HEK293T (cell line): ENCODE results near the gene ANXA6.

Experiments
- CTCF ChIA-PET: fragments of 350-600 bp; formaldehyde crosslinking; extraction: SDS; loops from one replicate; lab custom pipeline; 2021; ENCODE audit warnings: antibody characterized with exemption, inconsistent platforms; lab: Yijun Ruan, JAX
- POLR2A ChIA-PET: fragments of 350-600 bp; formaldehyde crosslinking; extraction: SDS; loops from one replicate; lab custom pipeline; 2020; ENCODE audit warnings: antibody characterized with exemption, inconsistent platforms; lab: Yijun Ruan, JAX
- DNase-seq: peaks from one replicate; pipeline ENCODE4 v3.0.0; 2012; ENCODE audit warnings: mixed read lengths; ENCODE audit errors: extremely low spot score
- ARNT ChIP-seq: fragments of 450-650 bp; IDR thresholded peaks from 2 replicates; pipeline ENCODE4 v1.6.1; 2017; ENCODE audit warnings: mild to moderate bottlenecking
- BHLHE40 ChIP-seq: fragments of 450-650 bp; IDR thresholded peaks from 2 replicates; pipeline ENCODE4 v1.6.1; 2016; ENCODE audit warnings: mild to moderate bottlenecking, moderate library complexity, borderline replicate concordance
- CTBP1 ChIP-seq: fragments of 450-650 bp; IDR thresholded peaks from 2 replicates; pipeline ENCODE4 v1.6.1; 2016; ENCODE audit warnings: borderline replicate concordance
- ELF4 ChIP-seq: fragments of 450-650 bp; IDR thresholded peaks from 2 replicates; pipeline ENCODE4 v1.6.1; 2017; ENCODE audit warnings: antibody characterized with exemption
- FOXA1 ChIP-seq: fragments of 450-650 bp; IDR thresholded peaks from 2 replicates; pipeline ENCODE4 v1.6.1; 2016; ENCODE audit warnings: mild to moderate bottlenecking
- FOXK2 ChIP-seq: fragments of 450-650 bp; IDR thresholded peaks from 2 replicates; pipeline ENCODE4 v1.6.1; 2016; ENCODE audit warnings: mild to moderate bottlenecking
- FOXM1 ChIP-seq: fragments of 450-650 bp; IDR thresholded peaks from 2 replicates; pipeline ENCODE4 v1.6.1; 2017; ENCODE audit warnings: mild to moderate bottlenecking, borderline replicate concordance
- HDGF ChIP-seq: fragments of 450-650 bp; IDR thresholded peaks from 2 replicates; pipeline ENCODE4 v1.6.1; 2017; ENCODE audit warnings: antibody characterized with exemption, borderline replicate concordance
- L3MBTL2 ChIP-seq: fragments of 450-650 bp; conservative IDR thresholded peaks from 2 replicates; pipeline ENCODE4 v1.6.1; 2016; ENCODE audit warnings: mild to moderate bottlenecking
- LEF1 ChIP-seq: fragments of 450-650 bp; IDR thresholded peaks from 2 replicates; pipeline ENCODE4 v1.6.1; 2017; ENCODE audit warnings: mild to moderate bottlenecking, borderline replicate concordance
- NFRKB ChIP-seq: fragments of 450-650 bp; IDR thresholded peaks from 2 replicates; pipeline ENCODE4 v1.6.1; 2016; ENCODE audit warnings: mild to moderate bottlenecking, moderate library complexity
- SP1 ChIP-seq: fragments of 450-650 bp; IDR thresholded peaks from 2 replicates; pipeline ENCODE4 v1.6.1; 2017
- SUZ12 ChIP-seq: fragments of 450-650 bp; IDR thresholded peaks from 2 replicates; pipeline ENCODE4 v1.6.1; 2016; ENCODE audit warnings: mild to moderate bottlenecking
- TARDBP ChIP-seq: fragments of 450-650 bp; IDR thresholded peaks from 2 replicates; pipeline ENCODE4 v1.6.1; 2016
- ZNF384 ChIP-seq: fragments of 450-650 bp; IDR thresholded peaks from 2 replicates; pipeline ENCODE4 v1.6.1; 2016
- TF ChIP-seq, protein P1 (sequence below): fragments of 450-650 bp; IDR thresholded peaks from 2 replicates; pipeline ENCODE4 v1.6.1; 2016

The ANXA6 gene

DNA sequence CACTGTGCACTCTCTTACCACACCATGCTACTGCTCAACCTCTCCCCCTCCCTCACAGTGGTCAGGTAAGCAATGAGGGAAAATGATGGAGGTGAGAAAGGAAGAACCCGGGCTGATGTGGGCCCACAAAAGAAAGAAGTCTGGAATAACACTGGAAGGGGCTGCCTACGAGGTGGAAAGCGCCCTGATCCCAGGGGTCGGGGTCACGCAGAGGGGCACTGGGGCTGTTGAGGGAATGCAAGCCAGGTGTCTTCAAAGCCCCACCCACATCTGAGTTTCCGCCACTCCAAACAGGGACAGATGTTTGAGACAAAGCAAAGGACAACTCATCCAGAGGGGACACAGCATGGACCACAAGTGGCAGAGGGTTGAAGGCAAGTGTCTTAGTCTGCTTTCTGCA, 81.0 kb downstream of the ANXA6 start:
- no peak for TF ChIP-seq FOXM1
- no peak for TF ChIP-seq LEF1
- no peak for TF ChIP-seq CTBP1
- TF ChIP-seq ARNT: no peak
- TF ChIP-seq ZNF384: no peak
- TF ChIP-seq NFRKB: no peak
- no peak for TF ChIP-seq HDGF
- TF ChIP-seq SP1: no peak
- TF ChIP-seq L3MBTL2: no peak
- no peak for TF ChIP-seq ELF4
- no peak for TF ChIP-seq SUZ12
- TF ChIP-seq BHLHE40: no peak
- TF ChIP-seq FOXK2: no peak
- DNase-seq: no peak
- ChIA-PET POLR2A (no interaction called here), CTCF (no interaction called here)

DNA sequence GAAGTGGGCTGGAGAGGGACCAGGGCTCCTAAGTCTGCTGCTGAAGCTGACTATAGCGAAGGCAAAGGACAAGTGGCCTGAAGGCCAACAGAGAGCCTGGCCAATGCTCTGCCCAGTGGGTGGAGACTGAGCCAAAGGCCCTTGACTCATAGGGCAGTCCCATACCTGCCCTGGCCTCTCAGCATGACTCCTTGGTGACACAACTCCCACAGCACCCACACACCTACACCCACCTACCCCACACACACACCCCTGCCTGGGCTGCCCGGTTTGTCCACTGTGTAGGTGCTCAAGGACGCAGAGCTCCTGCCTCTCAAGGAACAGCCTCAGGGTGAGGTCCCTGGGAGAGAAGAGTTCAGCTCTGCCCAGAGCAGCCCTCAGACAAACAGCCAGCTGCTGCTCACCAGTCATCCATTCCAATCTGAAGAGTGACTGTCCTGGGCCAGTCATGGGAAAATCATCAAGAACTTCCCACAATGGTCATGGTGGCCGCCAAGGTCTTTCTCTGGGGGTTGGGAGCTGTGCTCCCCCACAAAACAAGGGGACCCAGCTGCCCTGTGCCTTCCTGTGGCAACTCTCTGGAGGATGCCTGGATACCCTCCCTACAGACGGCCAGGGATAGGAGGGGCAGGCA, 81.8 kb downstream of the ANXA6 start:
- ChIA-PET POLR2A (interaction anchor here (0.5 kb wide), 1 partner anchor 371 kb away, joined by 3 read pairs; the partner anchor contains the start of gene SLC36A1), CTCF (interaction anchor here (0.6 kb wide), 1 partner anchor 15 kb away, joined by 3 read pairs; no protein-coding TSS in a partner anchor)
- no peak for TF ChIP-seq L3MBTL2
- TF ChIP-seq ZNF384: no peak
- TF ChIP-seq FOXA1: no peak
- TF ChIP-seq SP1: no peak
- TF ChIP-seq ARNT: no peak
- TF ChIP-seq CTBP1: no peak
- no peak for DNase-seq

DNA sequence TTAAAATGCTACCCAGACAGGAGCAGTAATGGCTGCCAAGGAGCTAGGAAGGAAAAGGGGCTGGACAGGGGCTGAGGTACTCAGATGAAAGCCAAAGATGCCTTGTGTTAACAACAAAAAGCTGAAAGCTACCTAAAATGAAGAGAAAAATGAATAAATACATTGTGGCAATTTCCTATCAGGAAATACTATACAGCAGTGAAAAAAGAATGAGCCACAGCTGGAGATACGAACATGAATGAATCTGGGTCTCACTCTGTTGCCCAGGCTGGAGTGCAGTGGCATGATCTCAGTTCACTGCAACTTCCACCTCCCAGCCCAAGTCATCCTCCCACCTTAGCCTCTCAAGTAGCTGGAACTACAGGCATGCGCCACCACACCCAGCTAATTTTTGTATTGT, 83.0 kb downstream of the ANXA6 start:
- ChIA-PET CTCF (interaction anchor here (0.6 kb wide), 1 partner anchor 24 kb away, joined by 3 read pairs; no protein-coding TSS in a partner anchor), POLR2A (no interaction called here)
- TF ChIP-seq LEF1 (no peak), FOXA1 (no peak), SP1 (no peak), FOXK2 (no peak), SUZ12 (no peak), FOXM1 (no peak), ELF4 (no peak), CTBP1 (no peak), NFRKB (no peak), ARNT (no peak), BHLHE40 (no peak), ZNF384 (no peak)
- TF ChIP-seq, protein P1, sequence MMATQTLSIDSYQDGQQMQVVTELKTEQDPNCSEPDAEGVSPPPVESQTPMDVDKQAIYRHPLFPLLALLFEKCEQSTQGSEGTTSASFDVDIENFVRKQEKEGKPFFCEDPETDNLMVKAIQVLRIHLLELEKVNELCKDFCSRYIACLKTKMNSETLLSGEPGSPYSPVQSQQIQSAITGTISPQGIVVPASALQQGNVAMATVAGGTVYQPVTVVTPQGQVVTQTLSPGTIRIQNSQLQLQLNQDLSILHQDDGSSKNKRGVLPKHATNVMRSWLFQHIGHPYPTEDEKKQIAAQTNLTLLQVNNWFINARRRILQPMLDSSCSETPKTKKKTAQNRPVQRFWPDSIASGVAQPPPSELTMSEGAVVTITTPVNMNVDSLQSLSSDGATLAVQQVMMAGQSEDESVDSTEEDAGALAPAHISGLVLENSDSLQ: no peak
- no peak for DNase-seq

DNA sequence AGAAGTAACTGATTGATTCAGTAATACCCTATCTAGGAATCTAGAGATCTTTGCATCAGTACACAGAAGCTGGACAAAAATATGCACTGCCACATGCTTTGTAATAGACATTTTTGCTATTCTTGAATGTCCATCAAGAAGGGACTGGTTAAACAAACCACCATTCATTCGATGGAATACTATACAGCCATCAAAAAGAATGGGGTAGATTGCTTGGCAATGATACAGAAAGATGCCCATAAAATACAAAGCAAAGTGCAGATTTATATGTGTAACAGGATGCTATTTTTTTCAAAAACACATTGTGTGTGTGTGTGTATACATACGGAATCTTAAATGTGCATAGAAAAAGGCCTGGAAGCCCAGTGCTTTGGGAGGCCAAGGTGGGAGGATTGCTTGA, 84.3 kb downstream of the ANXA6 start:
- DNase-seq: no peak
- ChIA-PET CTCF (interaction anchor here (0.7 to 1.7 kb wide), 2 partner anchors 9 to 45 kb away, joined by 4 to 8 read pairs; no protein-coding TSS in a partner anchor), POLR2A (no interaction called here)
- TF ChIP-seq CTBP1 (no peak), L3MBTL2 (no peak), SUZ12 (no peak), ZNF384 (no peak), HDGF (no peak), SP1 (no peak), BHLHE40 (no peak), NFRKB (no peak)
- TF ChIP-seq, protein P1: no peak

DNA sequence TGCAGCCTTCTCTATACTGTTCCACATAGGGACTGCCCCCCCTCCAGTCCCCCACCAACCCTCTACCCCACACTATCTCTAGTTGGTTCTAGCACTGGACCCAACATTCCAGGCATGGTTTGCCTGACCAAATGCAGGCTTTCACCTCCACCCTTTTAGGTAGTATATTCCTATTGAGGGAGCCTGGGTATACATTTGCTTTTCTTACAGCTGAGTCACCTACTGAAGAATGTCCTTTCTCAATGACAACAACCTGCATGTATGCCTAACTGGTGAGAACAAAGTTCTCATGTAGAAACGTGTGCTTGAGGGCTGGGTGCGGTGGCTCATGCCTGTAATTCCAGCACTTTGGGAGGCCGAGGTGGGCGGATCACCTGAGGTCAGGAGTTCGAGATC, 85.0 kb downstream of the ANXA6 start:
- POLR2A ChIA-PET: no interaction called here
- CTCF ChIA-PET: interaction anchor here (0.5 to 1.8 kb wide), 4 partner anchors 9 to 70 kb away, joined by 3 to 8 read pairs (median 5); no protein-coding TSS in a partner anchor
- DNase-seq: no peak
- TF ChIP-seq LEF1: no peak
- TF ChIP-seq HDGF: no peak
- TF ChIP-seq, protein P1: no peak
- no peak for TF ChIP-seq SP1
- TF ChIP-seq ZNF384: no peak

DNA sequence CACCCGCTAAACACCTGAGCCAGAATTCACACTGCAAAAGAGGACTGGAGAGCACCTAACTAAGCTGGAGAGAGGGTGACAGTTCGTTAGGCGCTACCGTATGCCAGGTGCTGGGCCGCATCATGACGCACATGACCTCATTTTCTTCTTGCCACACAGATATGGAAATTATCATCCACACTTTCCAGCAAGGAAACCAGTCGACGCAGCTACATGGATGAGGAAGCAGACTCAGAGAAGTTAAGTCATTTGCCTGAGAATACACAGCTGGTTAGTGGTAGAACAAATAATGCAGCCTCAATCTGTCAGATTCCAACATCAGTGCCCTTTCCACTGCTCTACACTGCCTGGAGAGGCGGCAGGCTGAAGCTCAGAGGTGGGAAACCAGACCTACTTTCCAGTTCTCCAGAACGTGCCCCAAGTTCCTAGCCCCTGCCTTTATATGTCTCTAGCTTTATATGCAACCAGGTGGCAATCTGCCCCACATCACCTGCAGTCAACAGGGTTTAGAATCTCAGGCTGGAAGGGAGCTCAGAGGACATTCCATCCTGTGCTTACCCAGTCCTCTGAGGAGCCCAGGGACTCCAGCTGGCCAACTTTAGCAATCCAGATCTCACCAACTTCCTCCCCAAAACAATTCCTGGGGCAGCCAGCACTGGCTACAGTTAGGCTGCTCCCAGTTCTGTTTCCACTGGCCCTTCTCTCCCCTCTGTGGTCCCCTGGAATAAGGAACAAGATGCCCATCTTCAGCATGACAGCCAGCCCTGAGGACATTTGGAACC, 85.5 kb downstream of the ANXA6 start:
- TF ChIP-seq BHLHE40: no peak
- TF ChIP-seq L3MBTL2: no peak
- no peak for TF ChIP-seq CTBP1
- TF ChIP-seq, protein P1: no peak
- TF ChIP-seq ELF4: no peak
- TF ChIP-seq FOXM1: no peak
- TF ChIP-seq SP1: no peak
- no peak for TF ChIP-seq LEF1
- no peak for TF ChIP-seq HDGF
- no peak for TF ChIP-seq FOXA1
- no peak for TF ChIP-seq ZNF384
- no peak for TF ChIP-seq ARNT
- no peak for TF ChIP-seq TARDBP
- no peak for TF ChIP-seq FOXK2
- no peak for DNase-seq
- POLR2A ChIA-PET: interaction anchor here (1.3 kb wide), 1 partner anchor 9 kb away, joined by 4 read pairs; the partner anchor contains the start of gene TNIP1
- CTCF ChIA-PET: interaction anchor here (0.5 to 1.8 kb wide), 3 partner anchors 10 to 70 kb away, joined by 3 to 6 read pairs (median 4); no protein-coding TSS in a partner anchor
